HL-60 (cell line): ENCODE data around the gene TSC22D2.

Experiments
- CTCF ChIP-seq: IDR thresholded peaks from one replicate; pipeline ENCODE4 v1.5.1; 2011; ENCODE audit warnings: low read length, control low read depth, inconsistent platforms; ENCODE audit not compliant: insufficient read depth
- POLR2AphosphoS5 ChIP-seq: IDR thresholded peaks from 2 replicates; pipeline ENCODE4 v1.6.1; 2012; ENCODE audit warnings: low read depth

- no peak for TF ChIP-seq CTCF
- no peak for TF ChIP-seq POLR2AphosphoS5
Observed at GRCh38 chr3:150495149-150495548, 87.1 kb downstream of the TSC22D2 start.
